ENCODE data around the gene SLC25A41.

Gene SLC25A41

DNA sequence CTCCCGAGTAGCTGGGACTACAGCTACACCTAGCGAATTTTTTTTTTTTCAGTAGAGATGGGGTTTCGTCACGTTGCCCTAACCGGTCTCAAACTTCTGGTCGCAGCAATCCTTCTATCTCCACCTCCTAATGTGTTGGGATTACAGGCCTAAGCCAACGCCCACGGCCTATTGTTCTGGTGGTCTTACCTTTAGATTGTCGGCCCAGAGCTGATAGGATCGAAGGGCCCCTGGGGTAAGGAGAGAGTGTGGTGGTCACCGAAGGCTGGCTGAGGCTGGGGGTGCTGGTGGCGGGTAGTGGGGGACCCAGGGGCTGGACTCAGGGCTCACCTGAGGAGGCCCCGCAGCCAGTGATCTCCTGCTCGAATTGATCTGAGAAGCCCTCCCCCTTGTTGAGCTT is 37.5 kb upstream of the SLC25A41 start:
- Histone ChIP-seq H3K9ac (ENCODE audit: low read length) (no peak overlapping the region), H3K79me2 (ENCODE audit: insufficient read depth, low read length) (no peaks in the 10 kb centered on the region), H3F3A (ENCODE audit: insufficient read depth) (no peaks in the 10 kb centered on the region), H3K27ac (ENCODE audit: low read depth, low read length) (no peak overlapping the region), H3K9me2 (replicated peaks; ENCODE audit: insufficient read depth, low read length) (no peaks in the 10 kb centered on the region), H2AFZ (ENCODE audit: low read depth, low read length, severe bottlenecking) (no peak overlapping the region), H3K4me2 (ENCODE audit: low read depth, low read length, poor library complexity, severe bottlenecking) (no peak overlapping the region), H3K4me3 (ENCODE audit: insufficient read depth, low read length, poor library complexity, severe bottlenecking) (no peak overlapping the region), H3K9me3 (ENCODE audit: insufficient read depth, low read length) (no peaks in the 10 kb centered on the region), H3K36me3 (ENCODE audit: low read length) (no peaks in the 10 kb centered on the region), H3K27me3 (ENCODE audit: low read length) (no peaks in the 10 kb centered on the region), H4K20me1 (ENCODE audit: low read depth, low read length) (no peaks in the 10 kb centered on the region)
- no peak for TF ChIP-seq CTCF (IDR thresholded peaks at IDR 0.05; ENCODE audit: insufficient read depth, low read length, poor library complexity, severe bottlenecking)
- no peak for TF ChIP-seq EZH2phosphoT487 (conservative IDR thresholded peaks at IDR 0.05; ENCODE audit: low read length)

- Histone ChIP-seq H3K36me3 (ENCODE audit: low read length) (no peaks in the 10 kb centered on the region), H3K9me3 (ENCODE audit: insufficient read depth, low read length) (no peaks in the 10 kb centered on the region), H3K4me3 (ENCODE audit: insufficient read depth, low read length, poor library complexity, severe bottlenecking) (no peak overlapping the region), H2AFZ (ENCODE audit: low read depth, low read length, severe bottlenecking) (no peak overlapping the region), H3K9me2 (replicated peaks; ENCODE audit: insufficient read depth, low read length) (no peaks in the 10 kb centered on the region), H4K20me1 (ENCODE audit: low read depth, low read length) (no peaks in the 10 kb centered on the region), H3K4me2 (ENCODE audit: low read depth, low read length, poor library complexity, severe bottlenecking) (no peak overlapping the region), H3F3A (ENCODE audit: insufficient read depth) (no peaks in the 10 kb centered on the region), H3K27me3 (ENCODE audit: low read length) (no peaks in the 10 kb centered on the region), H3K9ac (ENCODE audit: low read length) (no peak overlapping the region), H3K79me2 (ENCODE audit: insufficient read depth, low read length) (no peaks in the 10 kb centered on the region), H3K27ac (ENCODE audit: low read depth, low read length) (no peak overlapping the region)
- TF ChIP-seq CTCF (IDR thresholded peaks at IDR 0.05; ENCODE audit: insufficient read depth, low read length, poor library complexity, severe bottlenecking) (no peak), EZH2phosphoT487 (conservative IDR thresholded peaks at IDR 0.05; ENCODE audit: low read length) (no peak)
Observed at GRCh38 chr19:6470173-6470572, 36.6 kb upstream of the SLC25A41 start.

- no peaks in the 10 kb centered on the region for H3K9me3 ChIP-seq (ENCODE audit: insufficient read depth, low read length)
- H3K27ac ChIP-seq (ENCODE audit: low read depth, low read length) = no peak overlapping the region
- no peak overlapping the region for H3K4me3 ChIP-seq (ENCODE audit: insufficient read depth, low read length, poor library complexity, severe bottlenecking)
- H3K9ac ChIP-seq (ENCODE audit: low read length) = no peak overlapping the region
- H3K9me2 ChIP-seq (replicated peaks; ENCODE audit: insufficient read depth, low read length) = no peaks in the 10 kb centered on the region
- H3K27me3 ChIP-seq (ENCODE audit: low read length) = no peaks in the 10 kb centered on the region
- TF ChIP-seq CTCF (IDR thresholded peaks at IDR 0.05; ENCODE audit: insufficient read depth, low read length, poor library complexity, severe bottlenecking) (no peak), EZH2phosphoT487 (conservative IDR thresholded peaks at IDR 0.05; ENCODE audit: low read length) (no peak)
- H2AFZ ChIP-seq (ENCODE audit: low read depth, low read length, severe bottlenecking) = no peak overlapping the region
- no peaks in the 10 kb centered on the region for H3K36me3 ChIP-seq (ENCODE audit: low read length)
- H3K4me2 ChIP-seq (ENCODE audit: low read depth, low read length, poor library complexity, severe bottlenecking) = no peak overlapping the region
- H4K20me1 ChIP-seq (ENCODE audit: low read depth, low read length) = no peaks in the 10 kb centered on the region
- H3F3A ChIP-seq (ENCODE audit: insufficient read depth) = no peaks in the 10 kb centered on the region
- H3K79me2 ChIP-seq (ENCODE audit: insufficient read depth, low read length) = no peaks in the 10 kb centered on the region
Observed at GRCh38 chr19:6467384-6467783, 33.8 kb upstream of the SLC25A41 start.

Data from SU-DHL-6 (cell line).